ENCODE results near the gene SPSB4.

The SPSB4 gene

GRCh38 chr3:141129049-141129448, 77.9 kb downstream of the SPSB4 start:
- no peak for TF ChIP-seq CTCF (IDR thresholded peaks at IDR 0.05)
- no peak overlapping the region for H3K27ac ChIP-seq
- H3K79me2 ChIP-seq: peaks cover 4% of the 10 kb centered on the region
- no peak overlapping the region for H2AFZ ChIP-seq
- H3K27me3 ChIP-seq (ENCODE audit: control insufficient read depth, insufficient read depth, low read length): no peaks in the 10 kb centered on the region
- H3K36me3 ChIP-seq (ENCODE audit: control insufficient read depth, insufficient read depth, low read length): no peaks in the 10 kb centered on the region
- peaks cover 7% of the 10 kb centered on the region for H3K4me1 ChIP-seq
- no peak overlapping the region for H3K9ac ChIP-seq
- H3K9me3 ChIP-seq (ENCODE audit: control insufficient read depth, low read length): no peaks in the 10 kb centered on the region
- H3K4me3 ChIP-seq (ENCODE audit: low read depth, low read length): no peak overlapping the region
- H3K4me2 ChIP-seq (ENCODE audit: low read length): no peak overlapping the region

- Histone ChIP-seq H3K36me3 (ENCODE audit: control insufficient read depth, insufficient read depth, low read length) (no peaks in the 10 kb centered on the region), H3K27me3 (ENCODE audit: control insufficient read depth, insufficient read depth, low read length) (no peaks in the 10 kb centered on the region), H3K79me2 (peaks cover 4% of the 10 kb centered on the region), H3K9ac (no peak overlapping the region), H3K4me1 (peaks cover 7% of the 10 kb centered on the region), H2AFZ (no peak overlapping the region), H3K4me3 (ENCODE audit: low read depth, low read length) (no peak overlapping the region), H3K9me3 (ENCODE audit: control insufficient read depth, low read length) (no peaks in the 10 kb centered on the region), H3K4me2 (ENCODE audit: low read length) (no peak overlapping the region), H3K27ac (no peak overlapping the region)
- TF ChIP-seq CTCF (IDR thresholded peaks at IDR 0.05): no peak
Measured at GRCh38 chr3:141129541-141130011, 78.4 kb downstream of the SPSB4 start.

GRCh38 chr3:141143517-141143916, 92.4 kb downstream of the SPSB4 start:
- no peak overlapping the region for H3K9ac ChIP-seq
- no peak overlapping the region for H2AFZ ChIP-seq
- H3K27ac ChIP-seq: no peak overlapping the region
- H3K27me3 ChIP-seq (ENCODE audit: control insufficient read depth, insufficient read depth, low read length): no peaks in the 10 kb centered on the region
- TF ChIP-seq CTCF (IDR thresholded peaks at IDR 0.05): no peak
- no peak overlapping the region for H3K4me3 ChIP-seq (ENCODE audit: low read depth, low read length)
- H3K4me2 ChIP-seq (ENCODE audit: low read length): no peak overlapping the region
- peaks cover 2% of the 10 kb centered on the region for H3K79me2 ChIP-seq
- H3K4me1 ChIP-seq: no peaks in the 10 kb centered on the region
- H3K36me3 ChIP-seq (ENCODE audit: control insufficient read depth, insufficient read depth, low read length): no peaks in the 10 kb centered on the region
- H3K9me3 ChIP-seq (ENCODE audit: control insufficient read depth, low read length): no peaks in the 10 kb centered on the region

GRCh38 chr3:141146979-141147470, 95.9 kb downstream of the SPSB4 start:
- Histone ChIP-seq H3K79me2 (no peaks in the 10 kb centered on the region), H3K9ac (no peak overlapping the region), H3K4me3 (ENCODE audit: low read depth, low read length) (no peak overlapping the region), H3K36me3 (ENCODE audit: control insufficient read depth, insufficient read depth, low read length) (no peaks in the 10 kb centered on the region), H2AFZ (no peak overlapping the region), H3K27me3 (ENCODE audit: control insufficient read depth, insufficient read depth, low read length) (no peaks in the 10 kb centered on the region), H3K27ac (no peak overlapping the region), H3K4me1 (no peaks in the 10 kb centered on the region), H3K4me2 (ENCODE audit: low read length) (no peak overlapping the region), H3K9me3 (ENCODE audit: control insufficient read depth, low read length) (no peaks in the 10 kb centered on the region)
- TF ChIP-seq CTCF (IDR thresholded peaks at IDR 0.05): no peak

- no peaks in the 10 kb centered on the region for H3K36me3 ChIP-seq (ENCODE audit: control insufficient read depth, insufficient read depth, low read length)
- H3K4me3 ChIP-seq (ENCODE audit: low read depth, low read length): no peak overlapping the region
- H3K9ac ChIP-seq: no peak overlapping the region
- H3K79me2 ChIP-seq: no peaks in the 10 kb centered on the region
- H3K27ac ChIP-seq: no peak overlapping the region
- H3K9me3 ChIP-seq (ENCODE audit: control insufficient read depth, low read length): no peaks in the 10 kb centered on the region
- no peak overlapping the region for H2AFZ ChIP-seq
- no peak overlapping the region for H3K4me2 ChIP-seq (ENCODE audit: low read length)
- no peaks in the 10 kb centered on the region for H3K4me1 ChIP-seq
- H3K27me3 ChIP-seq (ENCODE audit: control insufficient read depth, insufficient read depth, low read length): no peaks in the 10 kb centered on the region
- TF ChIP-seq CTCF (IDR thresholded peaks at IDR 0.05): no peak
Measured at GRCh38 chr3:141147657-141148056, 96.5 kb downstream of the SPSB4 start.

Measured in parathyroid adenoma (tissue), 2 donors.